HepG2 (cell line): ENCODE measurements around the gene C1orf35. TPM values are rescaled to one million over a fixed set of nuclear protein-coding genes. Genes with fewer than 3 reads are reported as not detected.
A peak's percentile ranks its signal among the peaks of the same experiment; 100 is the strongest.

Experiments
- BRF2 ChIP-seq: sonication (generic); formaldehyde crosslinking; IDR thresholded peaks from 2 replicates; pipeline ENCODE4 v1.8.1; 2022; ENCODE audit warnings: mild to moderate bottlenecking, missing genetic modification reagents
- CREM ChIP-seq, 2 experiments: sonication (generic) in 1 of 2; formaldehyde crosslinking in 1 of 2; IDR thresholded peaks; 2 replicates each; pipeline versions ENCODE4 v1.4.0 to v1.6.1; 2016 to 2020; ENCODE audit warnings: antibody characterized with exemption in 1 of 2, mild to moderate bottlenecking in 1 of 2, missing genetic modification reagents in 1 of 2
- FOXK2 ChIP-seq: fragments of 450-650 bp; IDR thresholded peaks from 2 replicates; pipeline ENCODE4 v1.6.1; 2016
- JUNB ChIP-seq: sonication (generic); formaldehyde crosslinking; IDR thresholded peaks from 2 replicates; pipeline ENCODE4 v1.8.0; 2022; ENCODE audit warnings: missing genetic modification reagents, mild to moderate bottlenecking, borderline replicate concordance
- MTF1 ChIP-seq: sonication (generic); formaldehyde crosslinking; IDR thresholded peaks from 2 replicates; pipeline ENCODE4 v1.5.0; 2020; ENCODE audit warnings: missing genetic modification reagents
- PATZ1 ChIP-seq: sonication (generic); formaldehyde crosslinking; IDR thresholded peaks from 2 replicates; pipeline ENCODE4 v1.4.0; 2020; ENCODE audit warnings: missing genetic modification reagents
- PHF20 ChIP-seq: sonication (generic); formaldehyde crosslinking; IDR thresholded peaks from 2 replicates; pipeline ENCODE4 v1.5.0; 2020; ENCODE audit warnings: mild to moderate bottlenecking, missing genetic modification reagents
- SNAI1 ChIP-seq: sonication (generic); formaldehyde crosslinking; IDR thresholded peaks from 2 replicates; pipeline ENCODE4 v1.5.0; 2020; ENCODE audit warnings: mild to moderate bottlenecking, missing genetic modification reagents, borderline replicate concordance
- ZBTB46 ChIP-seq: sonication (generic); formaldehyde crosslinking; IDR thresholded peaks from 2 replicates; pipeline ENCODE4 v1.4.0; 2020; ENCODE audit warnings: mild to moderate bottlenecking, missing genetic modification reagents, borderline replicate concordance
- ZFP91 ChIP-seq: sonication (generic); formaldehyde crosslinking; IDR thresholded peaks from 2 replicates; pipeline ENCODE4 v1.9.0; 2022; ENCODE audit warnings: missing genetic modification reagents, mild to moderate bottlenecking, borderline replicate concordance
- ZIK1 ChIP-seq: sonication (generic); formaldehyde crosslinking; IDR thresholded peaks from 2 replicates; pipeline ENCODE4 v1.5.0; 2020; ENCODE audit warnings: mild to moderate bottlenecking, low read depth, missing genetic modification reagents, borderline replicate concordance
- ZNF136 ChIP-seq: sonication (generic); formaldehyde crosslinking; IDR thresholded peaks from 2 replicates; pipeline ENCODE4 v1.8.1; 2022; ENCODE audit warnings: low read depth, mild to moderate bottlenecking, moderate library complexity, missing genetic modification reagents
- ZNF280B ChIP-seq: sonication (generic); formaldehyde crosslinking; IDR thresholded peaks from 2 replicates; pipeline ENCODE4 v1.5.0; 2020; ENCODE audit warnings: missing genetic modification reagents, mild to moderate bottlenecking, borderline replicate concordance
- ZNF30 ChIP-seq: sonication (generic); formaldehyde crosslinking; IDR thresholded peaks from 2 replicates; pipeline ENCODE4 v1.5.0; 2020; ENCODE audit warnings: mild to moderate bottlenecking, missing genetic modification reagents
- ZNF414 ChIP-seq: sonication (generic); formaldehyde crosslinking; IDR thresholded peaks from 2 replicates; pipeline ENCODE4 v1.5.0; 2020; ENCODE audit warnings: missing genetic modification reagents
- ZNF501 ChIP-seq: sonication (generic); formaldehyde crosslinking; IDR thresholded peaks from 2 replicates; pipeline ENCODE4 v1.5.1; 2020; ENCODE audit warnings: mild to moderate bottlenecking, moderate library complexity, missing genetic modification reagents
- ZNF747 ChIP-seq: sonication (generic); formaldehyde crosslinking; IDR thresholded peaks from 2 replicates; pipeline ENCODE4 v1.8.1; 2023; ENCODE audit warnings: missing genetic modification reagents, mild to moderate bottlenecking, borderline replicate concordance
- ZNF749 ChIP-seq: sonication (generic); formaldehyde crosslinking; IDR thresholded peaks from 2 replicates; pipeline ENCODE4 v1.8.0; 2022; ENCODE audit warnings: mild to moderate bottlenecking, missing genetic modification reagents, moderate library complexity, borderline replicate concordance
- polyA plus RNA-seq, 8 experiments: library from polyadenylated mRNA; depleted of rRNA in 3 of 8; stranded (reverse) in 7 of 8; unstranded in 1 of 8; fragments of >200 nt; fragmentation: Illumina TruSeq in 4 of 8; extraction: Trizol in 4 of 8; gene quantifications; 2 replicates each; pipeline versions ENCODE4 v1.2.1 to v1.2.3, GENCODE V29; 2011 to 2016; ENCODE audit warnings: low read depth in 4 of 8, missing spikeins in 1 of 8, mixed read lengths in 1 of 8; ENCODE audit not compliant: insufficient read depth in 1 of 8
- total RNA-seq, 5 experiments: library from RNA; depleted of rRNA; stranded (reverse); fragments of >200 nt; fragmentation: Illumina TruSeq; extraction: Trizol; gene quantifications; 2 replicates each; pipeline ENCODE4 v1.2.3, GENCODE V29; 2016; ENCODE audit warnings: low read depth in 1 of 5

C1orf35 gene
- total and polyA plus RNA-seq, 2 of the 13 experiments (the other 11 are each of a cell fraction or from before 2014, with no cell fraction given): 8.1 to 19.3 TPM

- TF ChIP-seq ZIK1 (peak; percentile 68; the same call in 1 of the 2 replicates), ZNF414 (CRISPR knock-in tag) (peak; percentile 39), ZBTB46 (peak; percentile 66; the same call in 1 of the 2 replicates), ZNF280B (no peak), ZNF501 (CRISPR knock-in tag) (peak; percentile 83), ZNF749 (CRISPR knock-in tag) (peak; percentile 63; the same call in 1 of the 2 replicates), PHF20 (peak; percentile 90), ZNF747 (peak; percentile 75; the same call in 1 of the 2 replicates), JUNB (CRISPR knock-in tag) (no peak), BRF2 (CRISPR knock-in tag) (no peak), FOXK2 (no peak), CREM (IDR thresholded peaks at IDR 0.05) (peak; percentile 89), CREM (CRISPR knock-in tag; IDR thresholded peaks at IDR 0.05) (no peak), ZNF30 (CRISPR knock-in tag) (no peak), ZFP91 (CRISPR knock-in tag) (peak; percentile 77), ZNF136 (CRISPR knock-in tag) (no peak), PATZ1 (CRISPR knock-in tag) (peak; percentile 77), SNAI1 (no peak), MTF1 (CRISPR knock-in tag) (no peak)
Measured at GRCh38 chr1:228139931-228140723, 37.0 kb upstream of the C1orf35 start, which contains the start of gene GUK1 (continued).
